Activated naive CD4-positive, alpha-beta T cell treated with anti-CD3 and anti-CD28 coated beads for 36 hours (primary cell): Measurements from ENCODE around the gene TMEM150A. TPM values are rescaled to one million over a fixed set of nuclear protein-coding genes. Genes with fewer than 3 reads are reported as not detected.

ENCODE experiments used
- CTCF ChIA-PET: fragments of 350-600 bp; sonication (Branson Sonifier 250); formaldehyde crosslinking; loops from one replicate; lab custom pipeline; 2021; ENCODE audit warnings: antibody characterized with exemption; lab: Charles Lee
- DNase-seq: peaks from one replicate; pipeline ENCODE4 v3.0.0-alpha.2; 2020
- H3K27ac Mint-ChIP-seq: one replicate; pipeline ENCODE4 v1.8.0; 2021; ENCODE audit warnings: mild to moderate bottlenecking, mixed read lengths
- H3K27me3 Mint-ChIP-seq: one replicate; pipeline ENCODE4 v1.8.0; 2021; ENCODE audit warnings: low read depth, mixed read lengths
- H3K36me3 Mint-ChIP-seq: one replicate; pipeline ENCODE4 v1.8.0; 2021; ENCODE audit warnings: low read depth, mixed read lengths
- H3K4me1 Mint-ChIP-seq: one replicate; pipeline ENCODE4 v1.8.0; 2021; ENCODE audit warnings: low read depth, mixed read lengths
- H3K4me3 Mint-ChIP-seq: one replicate; pipeline ENCODE4 v1.8.0; 2021; ENCODE audit warnings: mild to moderate bottlenecking, moderate library complexity, mixed read lengths
- H3K9me3 Mint-ChIP-seq: one replicate; pipeline ENCODE4 v1.8.0; 2021; ENCODE audit warnings: mixed read lengths
- intact Hi-C: fragments of 100-400 bp; cut with micrococcal nuclease; formaldehyde crosslinking; loops from one replicate; pipeline ENCODE4 v1.15.1; 2023
- total RNA-seq, 2 experiments: library from RNA; stranded (reverse); gene quantifications; one replicate each; pipeline ENCODE4 v1.2.3, GENCODE V29; 2021

TMEM150A gene
- total RNA-seq, 2 experiments from 2014 or later = 0.55 to 0.67 TPM

GRCh38 chr2:85557130-85557529, 45.4 kb downstream of the TMEM150A start:
- intact Hi-C loops = no loop called here
- CTCF ChIA-PET = interaction anchor here (0.8 to 11.2 kb wide), 3 partner anchors 17 to 134 kb away, joined by 3 to 282 read pairs (median 111); partner anchors contain the start of genes MAT2A and SH2D6
- H3K9me3 Mint-ChIP-seq = no peaks in the 10 kb centered on the region
- no peaks in the 10 kb centered on the region for H3K27me3 Mint-ChIP-seq
- peaks cover 26% of the 10 kb centered on the region for H3K4me1 Mint-ChIP-seq
- no peak overlapping the region for H3K4me3 Mint-ChIP-seq
- no peak overlapping the region for H3K27ac Mint-ChIP-seq
- no peak for DNase-seq
- peaks cover 9% of the 10 kb centered on the region for H3K36me3 Mint-ChIP-seq

GRCh38 chr2:85554980-85555612, 47.4 kb downstream of the TMEM150A start:
- no peak for DNase-seq
- CTCF ChIA-PET = interaction anchor here (10.5 to 11.2 kb wide), 2 partner anchors 16 to 132 kb away, joined by 111 to 282 read pairs; partner anchors contain the start of genes MAT2A and SH2D6
- peaks cover 11% of the 10 kb centered on the region for H3K36me3 Mint-ChIP-seq
- no peak overlapping the region for H3K27ac Mint-ChIP-seq
- no peaks in the 10 kb centered on the region for H3K9me3 Mint-ChIP-seq
- H3K27me3 Mint-ChIP-seq = no peaks in the 10 kb centered on the region
- H3K4me3 Mint-ChIP-seq = no peak overlapping the region
- intact Hi-C loops = no loop called here
- peaks cover 17% of the 10 kb centered on the region for H3K4me1 Mint-ChIP-seq

- Mint-ChIP-seq H3K36me3 (peaks cover 8% of the 10 kb centered on the region), H3K4me3 (no peak overlapping the region), H3K27ac (no peak overlapping the region), H3K27me3 (no peaks in the 10 kb centered on the region), H3K4me1 (peaks cover 3% of the 10 kb centered on the region), H3K9me3 (no peaks in the 10 kb centered on the region)
- CTCF ChIA-PET = interaction anchor here (0.9 to 11.2 kb wide), 7 partner anchors 14 to 253 kb away, joined by 3 to 282 read pairs (median 4); partner anchors contain the start of genes ELMOD3, MAT2A, RETSAT and SH2D6
- intact Hi-C loops = no loop called here
- DNase-seq = no peak
Measured at GRCh38 chr2:85553184-85553583, 49.3 kb downstream of the TMEM150A start.

GRCh38 chr2:85551698-85552678, 50.5 kb downstream of the TMEM150A start:
- peak; percentile 95 for DNase-seq
- H3K36me3 Mint-ChIP-seq = peaks cover 4% of the 10 kb centered on the region
- intact Hi-C loops = loop anchor here (1.0 kb wide), 3 partner anchors 132 to 252 kb away; no protein-coding TSS in a partner anchor
- CTCF ChIA-PET = interaction anchor here (0.6 to 11.2 kb wide), 28 partner anchors 9 to 252 kb away, joined by 3 to 282 read pairs (median 6); partner anchors contain the start of genes ELMOD3, GGCX, MAT2A and RETSAT
- no peaks in the 10 kb centered on the region for H3K9me3 Mint-ChIP-seq
- peaks cover 2% of the 10 kb centered on the region for H3K4me1 Mint-ChIP-seq
- no peak overlapping the region for H3K27ac Mint-ChIP-seq
- no peak overlapping the region for H3K4me3 Mint-ChIP-seq
- no peaks in the 10 kb centered on the region for H3K27me3 Mint-ChIP-seq

GRCh38 chr2:85550486-85550885, 52.0 kb downstream of the TMEM150A start:
- intact Hi-C loops = no loop called here
- H3K27me3 Mint-ChIP-seq = no peaks in the 10 kb centered on the region
- CTCF ChIA-PET = interaction anchor here (0.7 to 11.2 kb wide), 16 partner anchors 8 to 223 kb away, joined by 3 to 282 read pairs (median 8); partner anchors contain the start of genes GGCX, MAT2A, SH2D6 and TGOLN2
- peaks cover 3% of the 10 kb centered on the region for H3K36me3 Mint-ChIP-seq
- peaks cover 2% of the 10 kb centered on the region for H3K4me1 Mint-ChIP-seq
- H3K9me3 Mint-ChIP-seq = no peaks in the 10 kb centered on the region
- no peak overlapping the region for H3K27ac Mint-ChIP-seq
- H3K4me3 Mint-ChIP-seq = no peak overlapping the region
- DNase-seq = no peak

GRCh38 chr2:85549826-85550225, 52.7 kb downstream of the TMEM150A start:
- H3K4me1 Mint-ChIP-seq = no peaks in the 10 kb centered on the region
- no peak for DNase-seq
- H3K27ac Mint-ChIP-seq = no peak overlapping the region
- H3K27me3 Mint-ChIP-seq = no peaks in the 10 kb centered on the region
- H3K4me3 Mint-ChIP-seq = no peak overlapping the region
- H3K36me3 Mint-ChIP-seq = peaks cover 5% of the 10 kb centered on the region
- no peaks in the 10 kb centered on the region for H3K9me3 Mint-ChIP-seq
- intact Hi-C loops = no loop called here
- CTCF ChIA-PET = interaction anchor here (1.4 to 11.2 kb wide), 7 partner anchors 11 to 157 kb away, joined by 3 to 282 read pairs (median 41); partner anchors contain the start of genes GGCX, MAT2A and SH2D6

- H3K9me3 Mint-ChIP-seq = no peaks in the 10 kb centered on the region
- H3K4me1 Mint-ChIP-seq = peaks cover 3% of the 10 kb centered on the region
- CTCF ChIA-PET = interaction anchor here (1.0 to 11.2 kb wide), 8 partner anchors 10 to 157 kb away, joined by 3 to 282 read pairs (median 24); partner anchors contain the start of genes GGCX, MAT2A and SH2D6
- DNase-seq = no peak
- no peaks in the 10 kb centered on the region for H3K27me3 Mint-ChIP-seq
- intact Hi-C loops = no loop called here
- no peak overlapping the region for H3K4me3 Mint-ChIP-seq
- no peak overlapping the region for H3K27ac Mint-ChIP-seq
- H3K36me3 Mint-ChIP-seq = peaks cover 8% of the 10 kb centered on the region
Measured at GRCh38 chr2:85549095-85549494, 53.4 kb downstream of the TMEM150A start.

- Mint-ChIP-seq H3K4me3 (no peak overlapping the region), H3K27me3 (no peaks in the 10 kb centered on the region), H3K27ac (no peak overlapping the region), H3K36me3 (peaks cover 13% of the 10 kb centered on the region), H3K4me1 (peaks cover 7% of the 10 kb centered on the region), H3K9me3 (no peaks in the 10 kb centered on the region)
- intact Hi-C loops = no loop called here
- no peak for DNase-seq
- CTCF ChIA-PET = interaction anchor here (1.0 to 11.2 kb wide), 7 partner anchors 9 to 156 kb away, joined by 3 to 282 read pairs (median 41); partner anchors contain the start of genes GGCX, MAT2A and SH2D6
Measured at GRCh38 chr2:85548608-85548900, 53.9 kb downstream of the TMEM150A start.

Other genes starting within 250 kb of the TMEM150A start
- 10 to 100 TPM; 19.7 to 24.5 TPM for gene RETSAT, start 248.2 kb downstream of the TMEM150A start, total RNA-seq
- gene ELMOD3, start 247.9 kb downstream of the TMEM150A start, total RNA-seq = 10 to 100 TPM; 14.8 to 15.4 TPM
- gene CAPG, start 192.3 kb downstream of the TMEM150A start, total RNA-seq = 10 to 100 TPM; 10.2 to 10.7 TPM
- under 1 TPM; 0.40 to 0.88 TPM for gene SH2D6, start 184.0 kb downstream of the TMEM150A start, total RNA-seq
- 100 to 1,000 TPM; 221 to 228 TPM for gene MAT2A, start 63.5 kb downstream of the TMEM150A start, total RNA-seq
- gene GGCX, start 41.2 kb downstream of the TMEM150A start, total RNA-seq = 10 to 100 TPM; 17.5 to 18.8 TPM
- gene VAMP8, start 25.1 kb downstream of the TMEM150A start, total RNA-seq = 100 to 1,000 TPM in 1 of 2 experiments, 10 to 100 TPM in 1; 98.7 to 102 TPM
- gene VAMP5, start 18.3 kb downstream of the TMEM150A start, total RNA-seq = 10 to 100 TPM; 18.4 to 21.8 TPM
- gene RNF181, start 7.0 kb downstream of the TMEM150A start, total RNA-seq = 10 to 100 TPM; 86.8 to 96.1 TPM
- gene C2orf68, start 9.4 kb upstream of the TMEM150A start, total RNA-seq = 10 to 100 TPM; 29.3 to 31.0 TPM
- 10 to 100 TPM; 92.3 to 94.6 TPM for gene USP39, start 13.5 kb upstream of the TMEM150A start, total RNA-seq
- not detected for gene SFTPB, start 65.5 kb upstream of the TMEM150A start, total RNA-seq
- 1 to 10 TPM; 2.6 to 3.2 TPM for gene GNLY, start 91.7 kb upstream of the TMEM150A start, total RNA-seq
- not detected for gene ATOH8, start 151.3 kb upstream of the TMEM150A start, total RNA-seq